PFSK-1 (cell line): ENCODE data around the gene SIPA1.

ENCODE experiments used
- POLR2AphosphoS5 ChIP-seq: IDR thresholded peaks from 2 replicates; pipeline ENCODE4 v1.6.1; 2012; ENCODE audit warnings: low read depth, mild to moderate bottlenecking, control low read depth, low read length, moderate library complexity
- REST ChIP-seq, 2 experiments: IDR thresholded peaks; 2 replicates each; pipeline versions ENCODE4 v1.6.1 to v1.8.0; 2011 to 2012; ENCODE audit warnings: low read depth in 2 of 2, low read length in 2 of 2, control low read depth in 1 of 2, inconsistent platforms in 1 of 2, mild to moderate bottlenecking in 1 of 2, moderate library complexity in 1 of 2; ENCODE audit not compliant: insufficient read depth in 1 of 2
- SIN3A ChIP-seq: IDR thresholded peaks from 2 replicates; pipeline ENCODE4 v1.6.1; 2012; ENCODE audit warnings: mild to moderate bottlenecking, low read length, moderate library complexity, borderline replicate concordance; ENCODE audit not compliant: insufficient read depth
- TAF1 ChIP-seq: IDR thresholded peaks from 2 replicates; pipeline ENCODE4 v1.6.1; 2012; ENCODE audit warnings: low read length, control low read depth, borderline replicate concordance; ENCODE audit not compliant: insufficient read depth

GRCh38 chr11:65613091-65613928 is 24.6 kb upstream of the SIPA1 start:
- TF ChIP-seq SIN3A (0 out of 2 replicates have a peak, but pooled peaks have one; percentile 30), POLR2AphosphoS5 (no peak), TAF1 (no peak), REST (IDR thresholded peaks at IDR 0.05; ENCODE audit: insufficient read depth in 1 of 2, low read depth in 2 of 2, low read length in 2 of 2) (no peak)
